HL-60 (cell line): ENCODE data around the gene DTWD2.

Source experiments
- GABPA ChIP-seq: IDR thresholded peaks from 2 replicates; pipeline ENCODE4 v1.6.1; 2012; ENCODE audit warnings: low read depth
- POLR2AphosphoS5 ChIP-seq: IDR thresholded peaks from 2 replicates; pipeline ENCODE4 v1.6.1; 2012; ENCODE audit warnings: low read depth
- TF ChIP-seq, protein P1 (sequence below): IDR thresholded peaks from one replicate; pipeline ENCODE4 v1.5.1; 2011; ENCODE audit warnings: low read length, control low read depth, inconsistent platforms; ENCODE audit not compliant: insufficient read depth

- TF ChIP-seq, protein P1, sequence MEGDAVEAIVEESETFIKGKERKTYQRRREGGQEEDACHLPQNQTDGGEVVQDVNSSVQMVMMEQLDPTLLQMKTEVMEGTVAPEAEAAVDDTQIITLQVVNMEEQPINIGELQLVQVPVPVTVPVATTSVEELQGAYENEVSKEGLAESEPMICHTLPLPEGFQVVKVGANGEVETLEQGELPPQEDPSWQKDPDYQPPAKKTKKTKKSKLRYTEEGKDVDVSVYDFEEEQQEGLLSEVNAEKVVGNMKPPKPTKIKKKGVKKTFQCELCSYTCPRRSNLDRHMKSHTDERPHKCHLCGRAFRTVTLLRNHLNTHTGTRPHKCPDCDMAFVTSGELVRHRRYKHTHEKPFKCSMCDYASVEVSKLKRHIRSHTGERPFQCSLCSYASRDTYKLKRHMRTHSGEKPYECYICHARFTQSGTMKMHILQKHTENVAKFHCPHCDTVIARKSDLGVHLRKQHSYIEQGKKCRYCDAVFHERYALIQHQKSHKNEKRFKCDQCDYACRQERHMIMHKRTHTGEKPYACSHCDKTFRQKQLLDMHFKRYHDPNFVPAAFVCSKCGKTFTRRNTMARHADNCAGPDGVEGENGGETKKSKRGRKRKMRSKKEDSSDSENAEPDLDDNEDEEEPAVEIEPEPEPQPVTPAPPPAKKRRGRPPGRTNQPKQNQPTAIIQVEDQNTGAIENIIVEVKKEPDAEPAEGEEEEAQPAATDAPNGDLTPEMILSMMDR, result no peak
- TF ChIP-seq POLR2AphosphoS5 (no peak), GABPA (no peak)
Observed at GRCh38 chr5:118788351-118788750, 200.0 kb downstream of the DTWD2 start.
